Psoas muscle (tissue), 8 donors: ENCODE data around the gene AKR1A1. TPM values are rescaled to one million over a fixed set of nuclear protein-coding genes. Genes with fewer than 3 reads are reported as not detected.
A peak's percentile ranks its signal among the peaks of the same experiment; 100 is the strongest.

ENCODE experiments used
- ATAC-seq, 4 donors: fragments of 200-7000 bp; cut with Tn5 transposase; one replicate each; pipeline ENCODE4 v1.9.1; 2020; ENCODE audit warnings: moderate library complexity in 3 of 4, mild to moderate bottlenecking in 2 of 4
- DNase-seq, 2 donors: peaks; one replicate each; pipeline ENCODE4 v3.0.0-alpha.2; 2020
- H3K27ac ChIP-seq: fragments of 200-600 bp; one replicate; pipeline ENCODE4 v1.8.0; 2022
- H3K27me3 ChIP-seq, 3 donors: fragments of 200-600 bp in 1 of 3; one replicate each; pipeline versions ENCODE4 v1.6.1 to v1.8.0; 2013 to 2022; ENCODE audit warnings: low read length in 2 of 3, mild to moderate bottlenecking in 2 of 3, moderate library complexity in 1 of 3; ENCODE audit not compliant: insufficient read depth in 3 of 3
- H3K36me3 ChIP-seq, 2 donors: fragments of 200-600 bp in 1 of 2; one replicate each; pipeline versions ENCODE4 v1.6.1 to v1.8.0; 2013 to 2022; ENCODE audit warnings: low read depth in 1 of 2, mild to moderate bottlenecking in 1 of 2, moderate library complexity in 1 of 2; ENCODE audit not compliant: insufficient read depth in 1 of 2
- H3K4me1 ChIP-seq: fragments of 200-600 bp; one replicate; pipeline ENCODE4 v1.8.0; 2022
- H3K4me3 ChIP-seq: fragments of 200-600 bp; one replicate; pipeline ENCODE4 v1.8.0; 2022; ENCODE audit warnings: mild to moderate bottlenecking
- H3K9me3 ChIP-seq: fragments of 200-600 bp; one replicate; pipeline ENCODE4 v1.8.0; 2022
- WGBS, 3 donors: extraction: QIAGEN DNeasy Blood & Tissue Kit; methylation state at CpG; one replicate each; pipeline versions ENCODE4 v1.1.6 to v1.1.7; 2013; 5-methylcytosine and 5-hydroxymethylcytosine counted together
- intact Hi-C, 2 donors: fragments of 100-400 bp; cut with DNase I; formaldehyde crosslinking; loops; one replicate each; pipeline versions ENCODE4 v1.11.0 to v1.14.2; 2022
- polyA plus RNA-seq, 3 donors: library from polyadenylated mRNA; stranded (reverse); fragments of 200-250 nt; gene quantifications; one replicate each; pipeline ENCODE4 v1.2.3, GENCODE V29; 2013
- total RNA-seq, 4 donors: library from RNA; stranded (reverse); fragmentation: NEBNext Ultra II Directional in 2 of 4; extraction: Animal tissue kit (Norgen Biotek cat#: 25700) in 2 of 4; gene quantifications; one replicate each; pipeline versions ENCODE4 v1.2.1 to v1.2.4, GENCODE V29; 2021 to 2023
- TF ChIP-seq, protein P1 (sequence below): fragments of 200-600 bp; IDR thresholded peaks from one replicate; pipeline ENCODE4 v1.8.0; 2022; ENCODE audit warnings: antibody characterized with exemption
- donor health status: healthy with polysubstance abuse.
- donor health status: DM: no; HTN: no; CAD: no; lungs with moderate emphysema.
- donor health status: Bipolar disorder and iron deficiency.
- donor health status: healthy.
- donor health status: DM: yes; HTN: yes; CAD: no.
- donor health status: DM: no; HTN: no; CAD: no.
- donor health status: DM: no; HTN: no; CAD: no.
- donor health status: DM: yes; HTN: yes; CAD: no.

AKR1A1 gene
- total and polyA plus RNA-seq, 7 donors, result 35.6 to 91.5 (median 46.6) TPM

DNA sequence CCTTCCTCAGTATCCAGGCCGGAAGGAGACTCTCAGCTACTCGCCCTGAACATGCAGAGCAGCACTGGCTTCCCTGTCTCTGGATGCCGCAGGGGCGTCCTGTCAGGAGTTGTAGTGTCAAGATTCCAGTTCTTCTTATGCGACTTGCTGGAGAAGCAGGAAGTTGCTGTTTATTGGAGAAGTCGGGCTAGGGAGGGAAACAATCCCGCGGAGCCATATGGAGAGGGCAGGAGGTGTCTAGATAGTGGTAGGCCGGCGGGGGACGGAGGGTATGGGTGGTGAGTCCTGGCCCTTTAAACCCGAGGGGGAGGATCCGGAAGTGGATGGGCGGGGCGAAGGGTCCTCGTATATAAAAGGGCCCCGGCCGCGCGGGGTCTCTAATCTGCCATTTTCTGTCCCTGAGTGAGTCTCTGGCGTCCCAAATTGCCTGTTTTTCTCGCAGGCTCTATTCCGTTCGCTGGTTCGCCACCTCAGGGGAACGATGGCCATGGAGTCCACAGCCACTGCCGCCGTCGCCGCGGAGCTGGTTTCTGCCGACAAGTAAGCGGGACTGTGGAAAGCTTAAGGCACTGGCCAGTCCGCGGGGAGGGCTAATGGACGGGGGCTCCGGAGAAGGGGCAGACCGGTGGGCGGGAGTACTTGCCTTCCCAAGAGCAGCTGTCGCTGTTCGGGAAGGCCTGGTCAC is 33.2 kb downstream of the AKR1A1 start, which contains the start of gene NASP:
NASP (plus strand) TSS at position 376 of the 685 bp plus-strand sequence; CDS start at position 482, 106 bp downstream.
- peak within 1 kb of the TSS; percentile 90 for H3K27ac ChIP-seq
- WGBS, 3 donors, result 0% methylated on average over 38 to 40 of the region's 41 CpGs
- DNase-seq (peak; percentile 89 to 93), ATAC-seq (peak; percentile 90 to 93 (median 90))
- H3K36me3 ChIP-seq, result no peaks in the 10 kb centered on the region
- intact Hi-C loops, result no loop called here
- no peaks in the 10 kb centered on the region for H3K9me3 ChIP-seq
- H3K27me3 ChIP-seq, result no peaks in the 10 kb centered on the region
- peaks cover 22% of the 10 kb centered on the region for H3K4me1 ChIP-seq
- H3K4me3 ChIP-seq, result peak within 1 kb of the TSS; percentile 81
- TF ChIP-seq, protein P1, sequence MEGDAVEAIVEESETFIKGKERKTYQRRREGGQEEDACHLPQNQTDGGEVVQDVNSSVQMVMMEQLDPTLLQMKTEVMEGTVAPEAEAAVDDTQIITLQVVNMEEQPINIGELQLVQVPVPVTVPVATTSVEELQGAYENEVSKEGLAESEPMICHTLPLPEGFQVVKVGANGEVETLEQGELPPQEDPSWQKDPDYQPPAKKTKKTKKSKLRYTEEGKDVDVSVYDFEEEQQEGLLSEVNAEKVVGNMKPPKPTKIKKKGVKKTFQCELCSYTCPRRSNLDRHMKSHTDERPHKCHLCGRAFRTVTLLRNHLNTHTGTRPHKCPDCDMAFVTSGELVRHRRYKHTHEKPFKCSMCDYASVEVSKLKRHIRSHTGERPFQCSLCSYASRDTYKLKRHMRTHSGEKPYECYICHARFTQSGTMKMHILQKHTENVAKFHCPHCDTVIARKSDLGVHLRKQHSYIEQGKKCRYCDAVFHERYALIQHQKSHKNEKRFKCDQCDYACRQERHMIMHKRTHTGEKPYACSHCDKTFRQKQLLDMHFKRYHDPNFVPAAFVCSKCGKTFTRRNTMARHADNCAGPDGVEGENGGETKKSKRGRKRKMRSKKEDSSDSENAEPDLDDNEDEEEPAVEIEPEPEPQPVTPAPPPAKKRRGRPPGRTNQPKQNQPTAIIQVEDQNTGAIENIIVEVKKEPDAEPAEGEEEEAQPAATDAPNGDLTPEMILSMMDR, result no peak

DNA sequence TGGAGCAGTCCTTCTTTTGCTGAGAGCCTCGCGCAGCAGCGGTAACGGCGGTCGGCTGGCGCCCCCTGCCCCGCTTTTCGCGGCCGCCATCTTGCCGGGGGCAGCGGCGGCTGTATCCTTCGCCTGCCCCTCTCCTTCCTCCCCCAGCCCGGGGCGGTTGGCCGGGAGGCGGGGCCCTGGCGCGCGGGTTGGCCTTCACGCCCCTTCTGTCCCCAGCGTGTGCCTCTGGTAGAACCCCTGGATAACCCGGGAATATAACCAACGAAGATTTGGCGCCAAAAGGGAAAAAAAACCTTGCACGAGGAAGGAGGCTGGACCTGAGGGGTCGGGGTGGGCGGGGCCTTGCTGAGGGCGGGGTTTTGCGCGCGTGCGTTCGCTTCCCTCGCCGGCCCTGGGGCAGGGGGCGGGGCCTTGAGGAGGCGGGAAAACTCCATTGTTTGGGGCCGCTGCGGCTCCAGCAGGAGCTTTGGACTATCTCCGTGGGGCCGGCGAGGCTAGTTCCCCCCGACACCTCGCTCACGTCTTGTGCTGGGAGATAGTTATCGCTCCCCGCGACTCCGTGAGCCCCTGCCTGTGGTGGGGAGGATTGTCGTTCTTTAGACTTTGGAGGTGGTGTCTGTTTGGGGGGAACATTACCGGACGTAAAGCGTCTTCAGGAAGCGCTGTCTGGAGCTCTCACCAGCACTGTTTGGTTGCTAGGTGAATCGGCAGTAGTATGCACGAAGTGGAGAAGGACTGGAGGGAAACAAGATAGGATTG is 33.9 kb downstream of the AKR1A1 start:
- Histone ChIP-seq H3K36me3 (no peaks in the 10 kb centered on the region), H3K4me1 (peaks cover 22% of the 10 kb centered on the region), H3K4me3 (peak overlapping the region; percentile 81), H3K27me3 (no peaks in the 10 kb centered on the region), H3K27ac (peak overlapping the region; percentile 90), H3K9me3 (no peaks in the 10 kb centered on the region)
- DNase-seq, result peak; percentile 87 to 92
- TF ChIP-seq, protein P1, result no peak
- 0% methylated on average over 41 to 59 of the region's 59 CpGs for WGBS, 3 donors
- ATAC-seq, result peak; percentile 69 to 80 (median 76)
- intact Hi-C loops, result no loop called here

DNA sequence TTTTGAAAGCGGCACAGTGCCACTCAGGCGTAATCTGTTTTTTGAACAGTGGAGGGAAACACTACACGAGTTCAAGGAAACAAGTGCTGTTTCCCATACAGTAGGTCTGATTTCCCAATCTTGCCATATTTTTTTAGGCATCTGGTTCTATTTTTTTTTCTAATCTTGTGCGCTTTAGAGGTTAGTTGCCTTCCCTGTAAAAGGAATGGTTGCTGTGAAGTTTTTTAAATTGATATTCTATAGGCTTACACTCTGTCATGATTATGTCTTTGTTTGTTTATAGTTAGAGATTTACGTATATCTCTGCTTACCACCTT is 34.4 kb downstream of the AKR1A1 start:
- Histone ChIP-seq H3K4me3 (peak overlapping the region; percentile 81), H3K4me1 (peaks cover 22% of the 10 kb centered on the region), H3K36me3 (no peaks in the 10 kb centered on the region), H3K27me3 (no peaks in the 10 kb centered on the region), H3K9me3 (no peaks in the 10 kb centered on the region), H3K27ac (peak overlapping the region; percentile 90)
- WGBS, 3 donors, result 4 to 6% (median 5%) methylated on average over 5 of the region's 5 CpGs
- no peak for ATAC-seq
- DNase-seq, result no peak
- intact Hi-C loops, result no loop called here
- TF ChIP-seq, protein P1, result no peak

DNA sequence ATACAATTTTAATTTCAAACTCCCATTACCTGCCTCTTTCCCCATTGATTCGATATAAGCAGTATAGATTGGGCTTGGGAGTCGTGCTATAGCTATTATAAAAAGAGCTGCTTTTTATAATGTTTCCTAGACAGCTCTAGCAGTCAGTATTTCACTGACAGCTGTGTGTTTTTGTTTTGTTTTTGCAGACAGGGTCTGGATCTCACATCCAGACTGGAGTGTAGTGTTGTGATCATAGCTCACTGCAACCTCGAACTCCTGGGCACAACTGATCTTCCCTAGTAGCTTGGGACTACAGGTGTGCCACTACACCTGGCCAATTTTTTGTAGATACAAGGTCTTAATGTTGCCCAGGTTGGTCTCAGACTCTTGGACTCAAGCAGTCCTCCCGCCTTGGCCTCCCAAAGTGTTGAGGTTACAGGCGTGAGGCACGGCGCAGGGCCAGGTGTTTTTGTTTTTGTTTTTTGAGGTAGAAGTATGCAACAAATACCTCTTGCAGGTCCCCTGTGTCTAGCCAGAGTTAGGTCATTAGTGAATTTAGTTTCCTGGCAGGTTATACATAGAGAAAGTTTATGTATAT is 35.0 kb downstream of the AKR1A1 start:
- Histone ChIP-seq H3K27ac (no peak overlapping the region), H3K9me3 (no peaks in the 10 kb centered on the region), H3K36me3 (no peaks in the 10 kb centered on the region), H3K4me1 (peaks cover 22% of the 10 kb centered on the region), H3K4me3 (peak overlapping the region; percentile 81), H3K27me3 (no peaks in the 10 kb centered on the region)
- intact Hi-C loops, result no loop called here
- DNase-seq (no peak), ATAC-seq (no peak)
- 39 to 45% (median 41%) methylated on average over 7 of the region's 7 CpGs for WGBS, 3 donors
- TF ChIP-seq, protein P1, result no peak
